Neural cell (in vitro differentiated cells): ENCODE data around the gene C5orf46. TPM values are rescaled to one million over a fixed set of nuclear protein-coding genes. Genes with fewer than 3 reads are reported as not detected.

Experiments used
- H2AFZ ChIP-seq: fragments of 200-600, 300-800 bp; sonication (generic), shearing (Covaris generic); 2 replicates; pipeline ENCODE4 v1.6.0; 2014; ENCODE audit warnings: low read depth, mild to moderate bottlenecking, antibody characterized with exemption, low read length, moderate library complexity
- H3F3A ChIP-seq: fragments of 200-600 bp; shearing (Covaris generic); 2 replicates; pipeline ENCODE4 v1.6.1; 2016; ENCODE audit warnings: mild to moderate bottlenecking, moderate library complexity, mixed read lengths, antibody characterized with exemption, low read length; ENCODE audit not compliant: insufficient read depth, poor library complexity, severe bottlenecking
- H3K27ac ChIP-seq: fragments of 200-600, 300-800 bp; sonication (generic), shearing (Covaris generic); 2 replicates; pipeline ENCODE4 v1.5.1; 2014; ENCODE audit warnings: mild to moderate bottlenecking, low read length, moderate library complexity
- H3K27me3 ChIP-seq: fragments of 300-800, 200-600 bp; sonication (generic), shearing (Covaris generic); 2 replicates; pipeline ENCODE4 v1.6.0; 2014; ENCODE audit warnings: mild to moderate bottlenecking, low read depth, low read length, moderate library complexity; ENCODE audit not compliant: insufficient read depth
- H3K36me3 ChIP-seq: fragments of 300-800, 200-600 bp; sonication (generic), shearing (Covaris generic); 2 replicates; pipeline ENCODE4 v1.5.1; 2014; ENCODE audit warnings: mild to moderate bottlenecking, antibody characterized with exemption, low read length, moderate library complexity; ENCODE audit not compliant: insufficient read depth
- H3K4me2 ChIP-seq: fragments of 300-800, 200-600 bp; sonication (generic), shearing (Covaris generic); 2 replicates; pipeline ENCODE4 v1.6.0; 2014; ENCODE audit warnings: mild to moderate bottlenecking, low read length
- H3K4me3 ChIP-seq: fragments of 300-800, 200-600 bp; sonication (generic), shearing (Covaris generic); 2 replicates; pipeline ENCODE4 v1.5.1; 2014; ENCODE audit warnings: mild to moderate bottlenecking, low read length, moderate library complexity
- H3K79me2 ChIP-seq: fragments of 200-600 bp; shearing (Covaris generic); replicated peaks from 2 replicates; pipeline ENCODE4 v1.6.0; 2014; ENCODE audit warnings: mild to moderate bottlenecking, low read length, moderate library complexity; ENCODE audit not compliant: insufficient read depth
- H3K9ac ChIP-seq: fragments of 300-800, 200-600 bp; sonication (generic), shearing (Covaris generic); 2 replicates; pipeline ENCODE4 v1.6.1; 2016; ENCODE audit warnings: mild to moderate bottlenecking, low read length, mixed read lengths
- H3K9me2 ChIP-seq: fragments of 200-600 bp; shearing (Covaris generic); 2 replicates; pipeline ENCODE4 v1.6.1; 2016; ENCODE audit warnings: mild to moderate bottlenecking, low read length, mixed read lengths; ENCODE audit not compliant: insufficient read depth
- H3K9me3 ChIP-seq: fragments of 200-600, 300-800 bp; sonication (generic), shearing (Covaris generic); 2 replicates; pipeline ENCODE4 v1.6.1; 2016; ENCODE audit warnings: mild to moderate bottlenecking, mixed run types, low read length, moderate library complexity, mixed read lengths
- H4K20me1 ChIP-seq: fragments of 200-600 bp; shearing (Covaris generic); 2 replicates; pipeline ENCODE4 v1.6.1; 2016; ENCODE audit warnings: mild to moderate bottlenecking, mixed run types; ENCODE audit not compliant: insufficient read depth
- CTCF ChIP-seq: fragments of 450-650 bp; IDR thresholded peaks from 2 replicates; pipeline ENCODE4 v1.5.1; 2014; ENCODE audit warnings: antibody characterized with exemption, mild to moderate bottlenecking, moderate library complexity; ENCODE audit not compliant: poor library complexity, severe bottlenecking
- EP300 ChIP-seq: fragments of 450-650 bp; conservative IDR thresholded peaks from 2 replicates; pipeline ENCODE4 v1.6.1; 2014; ENCODE audit warnings: antibody characterized with exemption, mild to moderate bottlenecking, moderate library complexity; ENCODE audit not compliant: poor library complexity, severe bottlenecking
- EZH2 ChIP-seq: fragments of 200-600, 300-800 bp; shearing (Covaris generic), sonication (generic); IDR thresholded peaks from 2 replicates; pipeline ENCODE4 v1.6.1; 2014; ENCODE audit warnings: antibody characterized with exemption, low read length, borderline replicate concordance, mild to moderate bottlenecking; ENCODE audit not compliant: insufficient read depth, poor library complexity, severe bottlenecking
- MXI1 ChIP-seq: fragments of 450-650 bp; conservative IDR thresholded peaks from 2 replicates; pipeline ENCODE4 v1.6.1; 2014; ENCODE audit warnings: antibody characterized with exemption, mild to moderate bottlenecking; ENCODE audit not compliant: poor library complexity, severe bottlenecking
- POLR2AphosphoS5 ChIP-seq: IDR thresholded peaks from 2 replicates; pipeline ENCODE4 v1.6.1; 2012
- RAD21 ChIP-seq: fragments of 450-650 bp; conservative IDR thresholded peaks from 2 replicates; pipeline ENCODE4 v1.6.1; 2014; ENCODE audit warnings: antibody characterized with exemption, mild to moderate bottlenecking, moderate library complexity
- REST ChIP-seq: IDR thresholded peaks from 2 replicates; pipeline ENCODE4 v1.6.1; 2012; ENCODE audit warnings: borderline replicate concordance
- SMC3 ChIP-seq: fragments of 450-650 bp; conservative IDR thresholded peaks from 2 replicates; pipeline ENCODE4 v1.6.1; 2014; ENCODE audit warnings: antibody characterized with exemption, mild to moderate bottlenecking, moderate library complexity; ENCODE audit not compliant: poor library complexity
- TAF1 ChIP-seq: IDR thresholded peaks from 2 replicates; pipeline ENCODE4 v1.6.1; 2012; ENCODE audit warnings: low read depth
- polyA plus RNA-seq: library from polyadenylated mRNA; depleted of rRNA; stranded (reverse); fragments of >200 nt; gene quantifications from 2 replicates; pipeline ENCODE4 v1.2.3, GENCODE V29; 2014

Gene C5orf46
- polyA plus RNA-seq, 1 donor from 2014 or later: not detected

GRCh38 chr5:147854894-147855773 lies 51.2 kb downstream of the C5orf46 start:
- H3K27ac ChIP-seq: no peak overlapping the region
- no peak overlapping the region for H2AFZ ChIP-seq
- H3K4me2 ChIP-seq: no peak overlapping the region
- H3K4me3 ChIP-seq: no peak overlapping the region
- no peaks in the 10 kb centered on the region for H3K9me3 ChIP-seq
- no peak overlapping the region for H3K9ac ChIP-seq
- no peaks in the 10 kb centered on the region for H3K9me2 ChIP-seq
- H3F3A ChIP-seq: no peaks in the 10 kb centered on the region
- H3K79me2 ChIP-seq: no peaks in the 10 kb centered on the region
- no peaks in the 10 kb centered on the region for H4K20me1 ChIP-seq
- no peaks in the 10 kb centered on the region for H3K27me3 ChIP-seq
- H3K36me3 ChIP-seq: no peaks in the 10 kb centered on the region
- TF ChIP-seq TAF1: no peak
- TF ChIP-seq MXI1: no peak
- no peak for TF ChIP-seq REST
- no peak for TF ChIP-seq SMC3
- TF ChIP-seq RAD21: no peak
- no peak for TF ChIP-seq POLR2AphosphoS5
- no peak for TF ChIP-seq EZH2
- TF ChIP-seq CTCF: no peak
- TF ChIP-seq EP300: no peak

GRCh38 chr5:147854331-147854730 lies 52.0 kb downstream of the C5orf46 start:
- H2AFZ ChIP-seq: no peak overlapping the region
- no peaks in the 10 kb centered on the region for H3K79me2 ChIP-seq
- no peaks in the 10 kb centered on the region for H3F3A ChIP-seq
- H3K9ac ChIP-seq: no peak overlapping the region
- no peaks in the 10 kb centered on the region for H3K9me3 ChIP-seq
- no peak overlapping the region for H3K4me2 ChIP-seq
- H4K20me1 ChIP-seq: no peaks in the 10 kb centered on the region
- no peaks in the 10 kb centered on the region for H3K36me3 ChIP-seq
- H3K27ac ChIP-seq: no peak overlapping the region
- H3K27me3 ChIP-seq: no peaks in the 10 kb centered on the region
- no peak overlapping the region for H3K4me3 ChIP-seq
- H3K9me2 ChIP-seq: no peaks in the 10 kb centered on the region
- no peak for TF ChIP-seq SMC3
